Muscle layer of duodenum (tissue), 2 donors: ENCODE results near the gene PLB1.
"Not testable (repeated sequence)": the region's sequence is repeated elsewhere in the genome, so short reads cannot be mapped to it uniquely, and the experiment has no call there.

Experiments
- H3K27ac ChIP-seq: one replicate; pipeline ENCODE4 v1.7.0; 2013; ENCODE audit warnings: mild to moderate bottlenecking, low read length
- H3K27me3 ChIP-seq: one replicate; pipeline ENCODE4 v1.7.0; 2013; ENCODE audit warnings: low read depth, mild to moderate bottlenecking, control low read depth, low read length
- H3K36me3 ChIP-seq, 2 donors: one replicate each; pipeline ENCODE4 v1.7.0; 2013; ENCODE audit warnings: low read length in 2 of 2, control low read depth in 1 of 2, mild to moderate bottlenecking in 1 of 2; ENCODE audit not compliant: insufficient read depth in 2 of 2, control insufficient read depth in 1 of 2
- H3K4me1 ChIP-seq, 2 donors: one replicate each; pipeline ENCODE4 v1.7.0; 2013; ENCODE audit warnings: low read length in 2 of 2, mild to moderate bottlenecking in 2 of 2, control low read depth in 1 of 2, moderate library complexity in 1 of 2; ENCODE audit not compliant: insufficient read depth in 2 of 2, control insufficient read depth in 1 of 2
- H3K4me3 ChIP-seq, 2 donors: one replicate each; pipeline ENCODE4 v1.7.0; 2013; ENCODE audit warnings: low read length in 2 of 2, low read depth in 1 of 2, mild to moderate bottlenecking in 1 of 2
- H3K9me3 ChIP-seq, 2 donors: one replicate each; pipeline ENCODE4 v1.7.0; 2013; ENCODE audit warnings: low read length in 2 of 2, control low read depth in 1 of 2, mild to moderate bottlenecking in 1 of 2; ENCODE audit not compliant: control insufficient read depth in 1 of 2
- donor health status: healthy.

Gene PLB1

GRCh38 chr2:28470759-28471158 is 25.1 kb upstream of the PLB1 start:
- no peak overlapping the region for H3K4me3 ChIP-seq
- no peaks in the 10 kb centered on the region for H3K27me3 ChIP-seq
- no peaks in the 10 kb centered on the region for H3K36me3 ChIP-seq
- no peak overlapping the region for H3K27ac ChIP-seq
- H3K9me3 ChIP-seq, result no peaks in the 10 kb centered on the region
- H3K4me1 ChIP-seq, result no peaks in the 10 kb centered on the region

DNA sequence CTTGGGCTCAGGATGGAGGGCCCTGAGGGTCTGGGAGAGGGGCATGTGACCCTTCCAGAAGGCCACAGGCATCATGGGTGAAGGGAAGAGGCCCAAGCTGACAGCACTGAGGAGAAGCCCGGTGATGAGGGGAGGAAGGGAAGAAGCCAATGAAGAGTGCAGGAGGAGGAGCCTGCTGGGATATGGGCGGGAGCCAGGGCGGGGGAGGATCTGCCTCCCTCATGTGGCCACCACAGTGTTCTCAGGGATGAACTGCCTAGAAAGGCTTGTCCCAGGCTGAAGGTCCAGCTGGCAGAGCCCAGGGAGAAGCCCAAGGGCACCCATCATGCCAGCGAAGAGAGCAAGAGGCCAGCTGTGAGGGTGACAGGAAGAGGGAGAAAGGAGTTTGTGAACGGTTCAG is 24.6 kb upstream of the PLB1 start:
- Histone ChIP-seq H3K4me3 (no peak overlapping the region), H3K27ac (no peak overlapping the region)

GRCh38 chr2:28471701-28472236 is 24.1 kb upstream of the PLB1 start:
- Histone ChIP-seq H3K27me3 (no peaks in the 10 kb centered on the region), H3K4me3 (no peak overlapping the region), H3K4me1 (no peaks in the 10 kb centered on the region), H3K36me3 (no peaks in the 10 kb centered on the region), H3K27ac (no peak overlapping the region), H3K9me3 (no peaks in the 10 kb centered on the region)

More for the DNA sequence above, 24.6 kb upstream of the PLB1 start:
- H3K36me3 ChIP-seq, result no peaks in the 10 kb centered on the region
- no peaks in the 10 kb centered on the region for H3K9me3 ChIP-seq
- H3K4me1 ChIP-seq, result no peaks in the 10 kb centered on the region
- no peaks in the 10 kb centered on the region for H3K27me3 ChIP-seq

GRCh38 chr2:28472641-28473040 is 23.2 kb upstream of the PLB1 start:
- not testable (repeated sequence) for H3K4me3 ChIP-seq, H3K27me3 ChIP-seq, H3K36me3 ChIP-seq, H3K9me3 ChIP-seq, H3K27ac ChIP-seq, H3K4me1 ChIP-seq

GRCh38 chr2:28475088-28475595 is 20.7 kb upstream of the PLB1 start:
- Histone ChIP-seq H3K9me3 (no peaks in the 10 kb centered on the region), H3K27me3 (no peaks in the 10 kb centered on the region), H3K4me1 (no peaks in the 10 kb centered on the region), H3K4me3 (no peak overlapping the region), H3K27ac (no peak overlapping the region), H3K36me3 (no peaks in the 10 kb centered on the region)

- Histone ChIP-seq H3K27ac (no peak overlapping the region), H3K9me3 (no peaks in the 10 kb centered on the region), H3K4me1 (no peaks in the 10 kb centered on the region), H3K4me3 (no peak overlapping the region), H3K36me3 (no peaks in the 10 kb centered on the region), H3K27me3 (no peaks in the 10 kb centered on the region)
Measured at GRCh38 chr2:28477087-28477486, 18.8 kb upstream of the PLB1 start.

DNA sequence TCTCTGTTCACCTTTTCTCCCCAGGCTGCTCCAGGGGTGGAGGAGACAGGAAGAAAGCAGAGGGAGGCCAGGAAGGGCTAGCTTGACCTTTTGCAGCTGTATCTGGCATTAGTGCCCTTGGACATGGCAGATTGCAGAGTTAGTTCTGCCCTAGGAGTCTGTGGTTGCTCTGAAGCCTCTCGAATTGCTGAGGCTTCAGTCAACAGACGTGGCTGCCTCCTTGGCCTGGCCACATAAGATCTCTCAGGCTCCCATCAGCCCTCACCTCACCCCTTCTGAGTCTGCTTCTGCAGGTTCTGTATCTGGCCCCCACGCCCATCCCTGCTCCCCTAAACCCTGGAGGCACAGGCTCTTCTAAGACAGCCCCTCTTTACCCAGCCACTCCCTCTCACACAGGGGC is 18.2 kb upstream of the PLB1 start:
- no peaks in the 10 kb centered on the region for H3K27me3 ChIP-seq
- no peaks in the 10 kb centered on the region for H3K36me3 ChIP-seq
- no peak overlapping the region for H3K27ac ChIP-seq
- H3K4me1 ChIP-seq, result no peaks in the 10 kb centered on the region
- no peak overlapping the region for H3K4me3 ChIP-seq
- H3K9me3 ChIP-seq, result no peaks in the 10 kb centered on the region

DNA sequence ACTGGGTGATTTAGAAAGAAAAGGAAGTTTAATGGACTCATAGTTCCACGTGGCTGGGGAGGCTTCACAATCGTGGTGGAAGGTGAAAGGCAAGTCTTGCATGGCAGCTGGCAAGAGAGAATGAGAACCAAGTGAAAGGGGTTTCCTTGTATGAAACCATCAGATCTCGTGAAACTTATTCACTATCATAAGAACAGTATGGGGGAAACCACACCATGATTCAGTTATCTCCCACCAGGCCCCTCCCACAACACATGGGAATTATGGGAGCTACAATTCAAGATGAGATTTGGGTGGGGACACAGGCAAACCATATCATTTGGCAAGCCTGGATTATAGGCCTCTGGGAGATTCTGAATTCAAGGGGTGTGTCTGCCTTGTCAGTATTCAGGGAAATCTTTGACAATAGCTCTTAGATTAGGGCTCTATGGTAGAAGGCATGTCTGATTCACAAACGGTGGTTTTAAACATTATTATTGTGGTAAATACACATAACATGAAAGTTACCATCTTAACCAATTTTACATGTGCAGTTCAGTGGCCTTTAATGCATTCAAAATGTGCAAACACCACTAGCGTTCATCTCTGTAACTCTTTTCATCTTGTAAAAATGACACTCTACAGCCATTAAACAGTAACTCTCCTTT is 15.3 kb upstream of the PLB1 start:
- Histone ChIP-seq H3K27ac (no peak overlapping the region), H3K36me3 (no peaks in the 10 kb centered on the region), H3K4me1 (no peaks in the 10 kb centered on the region), H3K4me3 (no peak overlapping the region), H3K9me3 (no peaks in the 10 kb centered on the region), H3K27me3 (no peaks in the 10 kb centered on the region)

DNA sequence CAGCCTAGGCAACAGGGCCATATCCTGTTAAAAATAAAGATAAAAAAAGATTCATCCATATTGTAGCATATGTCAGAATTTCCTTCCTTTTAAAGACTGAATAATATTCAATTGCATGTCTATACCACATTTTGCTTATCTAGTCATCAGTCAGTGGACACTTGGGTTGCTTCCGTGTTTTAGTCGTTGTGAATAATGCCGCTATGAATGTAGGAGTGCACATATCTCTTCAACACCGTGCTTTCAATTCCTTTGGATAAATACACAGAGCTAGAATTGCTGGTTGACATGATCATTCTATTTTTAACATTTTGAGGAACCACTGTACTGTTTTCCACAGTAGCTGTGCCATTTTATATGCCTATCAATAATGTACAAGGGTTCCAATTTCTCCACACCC is 14.0 kb upstream of the PLB1 start:
- Histone ChIP-seq H3K9me3 (no peaks in the 10 kb centered on the region), H3K4me1 (no peaks in the 10 kb centered on the region), H3K27me3 (no peaks in the 10 kb centered on the region), H3K27ac (no peak overlapping the region), H3K4me3 (no peak overlapping the region), H3K36me3 (no peaks in the 10 kb centered on the region)

GRCh38 chr2:28484835-28485234 is 11.0 kb upstream of the PLB1 start:
- no peak overlapping the region for H3K4me3 ChIP-seq
- H3K36me3 ChIP-seq, result no peaks in the 10 kb centered on the region
- H3K4me1 ChIP-seq, result no peaks in the 10 kb centered on the region
- H3K9me3 ChIP-seq, result no peaks in the 10 kb centered on the region
- H3K27me3 ChIP-seq, result no peaks in the 10 kb centered on the region
- H3K27ac ChIP-seq, result no peak overlapping the region

DNA sequence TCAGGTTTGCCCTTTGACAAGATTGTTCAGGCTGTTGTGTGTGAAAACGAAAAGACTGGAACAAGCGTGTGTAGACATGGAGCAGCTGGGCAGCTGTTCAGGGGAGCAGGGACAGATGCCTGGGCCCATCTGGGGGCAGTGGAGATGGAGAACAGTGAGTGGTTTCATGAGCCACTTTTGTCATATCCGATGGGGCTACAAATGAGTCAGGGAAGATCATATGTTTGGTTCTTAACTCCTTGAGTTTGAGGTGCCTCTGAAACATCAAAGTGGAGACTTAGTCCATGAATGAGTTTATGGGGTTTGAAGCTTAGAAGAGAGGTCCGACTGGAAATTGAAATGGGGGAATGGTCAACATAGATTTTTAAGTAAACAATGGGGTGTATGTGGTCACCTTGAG is 9.3 kb upstream of the PLB1 start:
- Histone ChIP-seq H3K4me1 (no peaks in the 10 kb centered on the region), H3K27me3 (no peaks in the 10 kb centered on the region), H3K27ac (no peak overlapping the region), H3K9me3 (no peaks in the 10 kb centered on the region), H3K36me3 (no peaks in the 10 kb centered on the region), H3K4me3 (no peak overlapping the region)

- no peak overlapping the region for H3K27ac ChIP-seq
- H3K27me3 ChIP-seq, result no peaks in the 10 kb centered on the region
- H3K4me1 ChIP-seq, result no peaks in the 10 kb centered on the region
- no peak overlapping the region for H3K4me3 ChIP-seq
- no peaks in the 10 kb centered on the region for H3K9me3 ChIP-seq
- no peaks in the 10 kb centered on the region for H3K36me3 ChIP-seq
Measured at GRCh38 chr2:28487258-28487657, 8.6 kb upstream of the PLB1 start.
